ENCODE results near the gene DCUN1D3.

DNA sequence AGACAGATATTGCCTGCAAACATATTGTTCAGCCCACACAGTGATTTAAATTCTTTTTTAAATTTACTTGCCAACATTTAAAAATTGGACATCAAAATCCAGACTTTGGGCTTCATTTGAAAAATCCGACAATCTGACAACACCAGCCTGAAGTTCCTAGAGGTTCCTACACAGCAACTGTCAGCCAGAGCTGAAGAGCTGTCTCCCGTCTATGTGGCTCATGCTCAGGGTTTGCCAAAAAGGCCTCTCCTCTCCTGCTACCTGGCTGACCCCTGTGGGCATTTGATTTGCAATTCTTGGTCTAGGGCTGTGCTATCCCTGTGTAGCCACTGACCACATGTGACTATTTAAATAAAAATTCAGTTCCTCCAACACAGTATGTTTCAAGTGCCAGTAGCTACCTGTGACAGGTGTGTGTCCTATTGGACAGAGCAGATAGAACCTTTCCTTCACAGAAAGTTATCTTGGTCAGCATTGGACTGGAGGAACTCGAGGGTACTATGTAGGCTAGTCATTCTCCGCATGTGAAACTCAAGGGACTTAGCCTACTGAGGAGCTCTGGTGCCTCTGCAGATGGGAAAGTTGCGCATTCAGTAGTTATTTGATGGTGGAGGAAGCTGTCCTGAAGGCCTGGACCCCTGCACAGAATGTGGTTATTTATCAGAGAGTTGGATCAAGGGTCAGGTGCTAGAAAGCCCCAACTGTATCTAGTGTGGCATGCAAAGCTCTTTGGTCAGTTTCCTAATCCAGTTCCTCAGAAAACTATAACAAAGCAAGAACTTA is 3.1 kb upstream of the DCUN1D3 start:
- TF ChIP-seq, protein P1, sequence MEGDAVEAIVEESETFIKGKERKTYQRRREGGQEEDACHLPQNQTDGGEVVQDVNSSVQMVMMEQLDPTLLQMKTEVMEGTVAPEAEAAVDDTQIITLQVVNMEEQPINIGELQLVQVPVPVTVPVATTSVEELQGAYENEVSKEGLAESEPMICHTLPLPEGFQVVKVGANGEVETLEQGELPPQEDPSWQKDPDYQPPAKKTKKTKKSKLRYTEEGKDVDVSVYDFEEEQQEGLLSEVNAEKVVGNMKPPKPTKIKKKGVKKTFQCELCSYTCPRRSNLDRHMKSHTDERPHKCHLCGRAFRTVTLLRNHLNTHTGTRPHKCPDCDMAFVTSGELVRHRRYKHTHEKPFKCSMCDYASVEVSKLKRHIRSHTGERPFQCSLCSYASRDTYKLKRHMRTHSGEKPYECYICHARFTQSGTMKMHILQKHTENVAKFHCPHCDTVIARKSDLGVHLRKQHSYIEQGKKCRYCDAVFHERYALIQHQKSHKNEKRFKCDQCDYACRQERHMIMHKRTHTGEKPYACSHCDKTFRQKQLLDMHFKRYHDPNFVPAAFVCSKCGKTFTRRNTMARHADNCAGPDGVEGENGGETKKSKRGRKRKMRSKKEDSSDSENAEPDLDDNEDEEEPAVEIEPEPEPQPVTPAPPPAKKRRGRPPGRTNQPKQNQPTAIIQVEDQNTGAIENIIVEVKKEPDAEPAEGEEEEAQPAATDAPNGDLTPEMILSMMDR (IDR thresholded peaks at IDR 0.05; ENCODE audit: low read length): no peak
- TF ChIP-seq EZH2 (IDR thresholded peaks at IDR 0.05; ENCODE audit: borderline replicate concordance, low read length): no peak
